IMR-90 (cell line): ENCODE data around the gene PCYOX1L. TPM values are rescaled to one million over a fixed set of nuclear protein-coding genes. Genes with fewer than 3 reads are reported as not detected.

ENCODE experiments used
- ATAC-seq: fragments of 200-7000 bp; cut with Tn5 transposase; 2 replicates; pipeline ENCODE4 v1.9.1; 2020; ENCODE audit warnings: low read depth, mild to moderate bottlenecking, moderate library complexity
- BruUV-seq: library from RNA; stranded (reverse); fragments of 400-500 nt; replicated peaks from 2 replicates; lab custom pipeline; 2021; lab: Mats Ljungman, UMichigan
- CTCF ChIA-PET: fragments of 300-600 bp; formaldehyde crosslinking; extraction: SDS; loops from one replicate; lab custom pipeline; 2021; ENCODE audit warnings: antibody characterized with exemption; lab: Yijun Ruan, JAX
- POLR2A ChIA-PET: fragments of 300-600 bp; sonication (Branson Sonifier 250); formaldehyde crosslinking; loops from one replicate; lab custom pipeline; 2022; ENCODE audit warnings: antibody characterized with exemption; ENCODE audit not compliant: unreplicated experiment; lab: Charles Lee
- DNase-seq: peaks from one replicate; pipeline ENCODE4 v3.0.0; 2013
- H2AFZ ChIP-seq: replicated peaks from 2 replicates; pipeline ENCODE3; 2013; ENCODE audit warnings: low read length, mild to moderate bottlenecking; ENCODE audit not compliant: poor library complexity
- H2AK5ac ChIP-seq: 2 replicates; pipeline ENCODE4 v1.6.1; 2013; ENCODE audit warnings: low read depth, low read length, inconsistent platforms
- H2AK9ac ChIP-seq: replicated peaks from 2 replicates; pipeline ENCODE3; 2013; ENCODE audit warnings: mild to moderate bottlenecking, low read depth, low read length, moderate library complexity; ENCODE audit not compliant: poor library complexity
- H2BK120ac ChIP-seq: 2 replicates; pipeline ENCODE4 v1.6.1; 2013; ENCODE audit warnings: low read depth, low read length, inconsistent platforms
- H2BK15ac ChIP-seq: 3 replicates; pipeline ENCODE4 v1.6.1; 2013; ENCODE audit warnings: low read depth, low read length, inconsistent platforms
- H2BK20ac ChIP-seq: 2 replicates; pipeline ENCODE4 v1.6.1; 2013; ENCODE audit warnings: low read depth, mild to moderate bottlenecking, inconsistent platforms, low read length, moderate library complexity
- H2BK5ac ChIP-seq: 2 replicates; pipeline ENCODE4 v1.6.1; 2013; ENCODE audit warnings: mild to moderate bottlenecking, low read depth, low read length, inconsistent platforms; ENCODE audit not compliant: poor library complexity, severe bottlenecking
- H3K14ac ChIP-seq: replicated peaks from 2 replicates; pipeline ENCODE4 v1.6.1; 2013; ENCODE audit warnings: low read depth, low read length, inconsistent platforms
- H3K18ac ChIP-seq: 2 replicates; pipeline ENCODE4 v1.6.1; 2013; ENCODE audit warnings: low read depth, low read length, control low read depth
- H3K23ac ChIP-seq: 2 replicates; pipeline ENCODE4 v1.6.1; 2013; ENCODE audit warnings: low read depth, low read length, inconsistent platforms
- H3K27ac ChIP-seq: 2 replicates; pipeline ENCODE4 v1.5.1; 2013; ENCODE audit warnings: mild to moderate bottlenecking, control low read depth, low read length; ENCODE audit not compliant: insufficient read depth
- H3K27me3 ChIP-seq: 2 replicates; pipeline ENCODE4 v1.6.1; 2013; ENCODE audit warnings: low read length; ENCODE audit not compliant: control insufficient read depth, insufficient read depth
- H3K36me3 ChIP-seq: 2 replicates; pipeline ENCODE4 v1.6.1; 2013; ENCODE audit warnings: low read length, mixed read lengths; ENCODE audit not compliant: control insufficient read depth, insufficient read depth
- H3K4ac ChIP-seq: 2 replicates; pipeline ENCODE4 v1.6.1; 2013; ENCODE audit warnings: low read depth, low read length, inconsistent platforms
- H3K4me1 ChIP-seq: 2 replicates; pipeline ENCODE4 v1.6.1; 2013; ENCODE audit warnings: low read length, mixed read lengths; ENCODE audit not compliant: control insufficient read depth, insufficient read depth
- H3K4me2 ChIP-seq: 2 replicates; pipeline ENCODE4 v1.6.1; 2013; ENCODE audit warnings: low read depth, mild to moderate bottlenecking, control low read depth, low read length, moderate library complexity
- H3K4me3 ChIP-seq: 2 replicates; pipeline ENCODE4 v1.5.1; 2013; ENCODE audit warnings: low read depth, mild to moderate bottlenecking, control low read depth, low read length, moderate library complexity; ENCODE audit not compliant: insufficient read depth
- H3K56ac ChIP-seq: 2 replicates; pipeline ENCODE4 v1.6.1; 2013; ENCODE audit warnings: low read length, inconsistent platforms; ENCODE audit not compliant: insufficient read depth; ENCODE audit errors: extremely low read depth
- H3K79me1 ChIP-seq, 2 experiments: 2 replicates each; pipeline ENCODE4 v1.6.1; 2013; ENCODE audit warnings: low read length in 2 of 2, inconsistent platforms in 1 of 2, low read depth in 1 of 2
- H3K9ac ChIP-seq: 2 replicates; pipeline ENCODE4 v1.6.1; 2013; ENCODE audit warnings: low read depth, low read length, control low read depth
- H3K9me1 ChIP-seq: 2 replicates; pipeline ENCODE4 v1.6.1; 2013; ENCODE audit warnings: low read length, inconsistent platforms; ENCODE audit not compliant: insufficient read depth
- H3K9me3 ChIP-seq: 2 replicates; pipeline ENCODE4 v1.6.1; 2013; ENCODE audit warnings: low read length; ENCODE audit not compliant: control insufficient read depth, insufficient read depth
- H4K20me1 ChIP-seq: 2 replicates; pipeline ENCODE4 v1.6.1; 2013; ENCODE audit warnings: low read length, inconsistent platforms; ENCODE audit not compliant: insufficient read depth
- H4K5ac ChIP-seq: 2 replicates; pipeline ENCODE4 v1.6.1; 2013; ENCODE audit warnings: mild to moderate bottlenecking, low read depth, low read length, control low read depth
- H4K8ac ChIP-seq, 2 experiments: 2 replicates each; pipeline ENCODE4 v1.6.1; 2013; ENCODE audit warnings: low read depth in 2 of 2, low read length in 2 of 2, control low read depth in 1 of 2, inconsistent platforms in 1 of 2
- H4K91ac ChIP-seq: 2 replicates; pipeline ENCODE4 v1.6.1; 2013; ENCODE audit warnings: low read depth, low read length, inconsistent platforms; ENCODE audit not compliant: insufficient read depth
- CHD1 ChIP-seq: IDR thresholded peaks from 2 replicates; pipeline ENCODE4 v1.6.1; 2012; ENCODE audit warnings: low read depth, low read length, improper control_type of control experiment
- FOS ChIP-seq: fragments of 150-350 bp; IDR thresholded peaks from 2 replicates; pipeline ENCODE4 v1.6.1; 2016; ENCODE audit warnings: low read depth, low read length
- MAFK ChIP-seq: IDR thresholded peaks from 2 replicates; pipeline ENCODE4 v1.6.1; 2012; ENCODE audit warnings: low read depth, low read length, improper control_type of control experiment
- MXI1 ChIP-seq: IDR thresholded peaks from 2 replicates; pipeline ENCODE4 v1.6.1; 2012; ENCODE audit warnings: low read depth, mild to moderate bottlenecking, low read length, moderate library complexity, borderline replicate concordance
- NFE2L2 ChIP-seq: fragments of 150-350 bp; IDR thresholded peaks from 2 replicates; pipeline ENCODE4 v1.6.1; 2016; ENCODE audit warnings: low read depth, mild to moderate bottlenecking, low read length
- POLR2A ChIP-seq: IDR thresholded peaks from 2 replicates; pipeline ENCODE4 v1.6.1; 2012; ENCODE audit warnings: mild to moderate bottlenecking, low read depth, low read length
- RAD21 ChIP-seq: IDR thresholded peaks from 2 replicates; pipeline ENCODE4 v1.6.1; 2012; ENCODE audit warnings: low read length, improper control_type of control experiment
- RCOR1 ChIP-seq: IDR thresholded peaks from 2 replicates; pipeline ENCODE4 v1.6.1; 2012; ENCODE audit warnings: mild to moderate bottlenecking, low read length, improper control_type of control experiment; ENCODE audit not compliant: insufficient replicate concordance
- RFX5 ChIP-seq: IDR thresholded peaks from 2 replicates; pipeline ENCODE4 v1.8.0; 2012; ENCODE audit warnings: low read depth, mild to moderate bottlenecking, low read length, moderate library complexity
- SMC3 ChIP-seq: fragments of 150-350 bp; IDR thresholded peaks from 2 replicates; pipeline ENCODE4 v1.6.1; 2016; ENCODE audit warnings: low read depth, mild to moderate bottlenecking, antibody characterized with exemption, low read length, moderate library complexity
- WGBS, 2 experiments: methylation state at CpG; one replicate each; pipeline versions ENCODE4 v1.1.5 to v1.1.7; 2013; ENCODE audit warnings: missing lambda C conversion rate in 2 of 2; ENCODE audit not compliant: insufficient read length in 1 of 2; ENCODE audit errors: extremely low coverage in 2 of 2; 5-methylcytosine and 5-hydroxymethylcytosine counted together
- dilution Hi-C: fragments of 300-500 bp; cut with HindIII; formaldehyde crosslinking; loops from one replicate; pipeline ENCODE4 v1.14.3; 2018; ENCODE audit warnings: low sequenced_read_pairs; ENCODE audit not compliant: unreplicated experiment
- in situ Hi-C: fragments of 300-500 bp; cut with MboI; formaldehyde crosslinking; loops from 3 replicates; pipeline ENCODE4 v1.14.3; 2019; ENCODE audit warnings: low sequenced_read_pairs, inconsistent platforms, mixed read lengths
- intact Hi-C: fragments of 100-400 bp; cut with micrococcal nuclease; formaldehyde crosslinking; loops from 2 replicates; pipeline ENCODE4 v1.10.0; 2022
- polyA plus RNA-seq, 3 experiments: library from polyadenylated mRNA; depleted of rRNA; stranded (reverse); fragments of >200 nt; gene quantifications; 2 replicates each; pipeline ENCODE4 v1.2.3, GENCODE V29; 2012; ENCODE audit warnings: low replicate concordance in 1 of 3
- total RNA-seq: library from RNA; depleted of rRNA; stranded (reverse); fragments of >200 nt; gene quantifications from 2 replicates; pipeline ENCODE4 v1.2.3, GENCODE V29; 2012
- TF ChIP-seq, protein P1 (sequence below): fragments of 150-350 bp; IDR thresholded peaks from 2 replicates; pipeline ENCODE4 v1.6.1; 2016; ENCODE audit warnings: low read depth, mild to moderate bottlenecking, low read length, moderate library complexity, borderline replicate concordance
- TF ChIP-seq, protein P2 (sequence below): fragments of 150-350 bp; IDR thresholded peaks from 2 replicates; pipeline ENCODE4 v1.6.1; 2017; ENCODE audit warnings: mild to moderate bottlenecking, antibody characterized with exemption, low read length, low read depth

PCYOX1L gene
- total and polyA plus RNA-seq, 2 of the 4 experiments (the other 2 are of a cell fraction), result 7.0 to 14.3 TPM

DNA sequence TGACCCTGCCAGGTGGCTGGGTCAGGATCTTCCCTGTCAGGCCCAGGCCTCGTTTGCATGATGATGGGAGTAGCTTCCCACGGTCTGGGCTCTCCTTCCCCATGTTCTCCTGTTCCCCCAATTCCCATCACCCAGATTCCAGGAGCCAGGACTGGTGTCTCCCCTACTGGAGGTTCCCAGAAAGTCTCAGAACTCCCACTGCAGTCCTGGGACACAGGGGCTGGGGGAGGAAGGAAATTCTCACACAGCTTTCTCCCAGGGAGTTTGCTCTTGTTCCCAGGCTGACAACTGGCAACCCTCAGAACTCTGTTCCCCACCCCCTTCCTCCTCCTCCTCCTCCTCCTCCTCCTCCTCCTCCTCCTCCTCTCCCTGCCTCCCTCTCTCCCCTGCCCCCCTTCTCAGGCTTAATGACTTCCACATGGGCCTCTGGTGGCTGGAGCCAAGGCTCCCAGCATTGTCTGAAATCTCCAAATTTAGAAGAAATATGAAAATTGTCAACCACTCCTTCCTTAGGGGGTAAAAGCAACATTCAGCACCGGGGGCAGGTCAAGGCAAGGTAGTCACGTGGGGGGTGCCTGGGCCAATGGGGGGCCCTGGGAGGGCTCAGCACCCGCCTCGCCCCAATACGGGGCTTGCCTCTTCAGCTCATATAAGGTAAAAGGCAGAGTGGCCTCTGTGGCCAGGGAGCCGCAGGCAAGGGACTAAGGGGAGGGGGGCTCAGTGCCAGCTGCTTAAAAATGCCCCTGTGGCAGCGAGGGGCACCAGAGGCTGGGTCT, 48.5 kb downstream of the PCYOX1L start (continued):
- TF ChIP-seq RCOR1 (no peak), MAFK (no peak)

DNA sequence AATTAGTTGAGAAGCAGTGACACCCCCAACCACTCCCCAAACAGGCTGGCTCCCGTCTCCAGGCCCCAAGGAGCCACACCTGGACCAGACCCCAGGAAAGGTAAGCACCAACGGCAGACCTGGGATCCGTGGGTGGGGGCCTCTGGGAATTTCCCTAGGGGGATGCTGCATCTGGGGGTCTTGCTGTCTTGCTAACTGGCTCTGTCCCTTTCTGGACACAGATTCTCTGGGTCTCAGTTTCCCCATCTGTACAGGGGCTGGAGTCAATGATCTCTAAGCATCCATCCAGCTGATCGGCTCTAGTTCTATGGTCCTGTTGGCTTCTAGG, 49.1 kb downstream of the PCYOX1L start:
- peaks cover 12% of the 10 kb centered on the region for H3K9me1 ChIP-seq
- peak overlapping the region; percentile 99 for H3K9ac ChIP-seq
- H3K23ac ChIP-seq, result peak overlapping the region; percentile 98
- peak overlapping the region; percentile 92 for H2BK5ac ChIP-seq
- H3K36me3 ChIP-seq, result peaks cover 36% of the 10 kb centered on the region
- peaks cover 32% of the 10 kb centered on the region for H3K4me1 ChIP-seq
- ChIA-PET CTCF (interaction anchor here (1.2 to 2.0 kb wide), 3 partner anchors 17 to 25 kb away, joined by 3 to 6 read pairs (median 4); no protein-coding TSS in a partner anchor), POLR2A (interaction anchor here (0.5 to 2.5 kb wide), 8 partner anchors 10 to 1080 kb away, joined by 3 to 42 read pairs (median 4); no protein-coding TSS in a partner anchor)
- H3K27me3 ChIP-seq, result no peaks in the 10 kb centered on the region
- H2BK20ac ChIP-seq, result peak overlapping the region; percentile 40
- peak overlapping the region; percentile 85 for H3K4me2 ChIP-seq
- H2AFZ ChIP-seq, result peak overlapping the region; percentile 81
- H3K9me3 ChIP-seq, result no peaks in the 10 kb centered on the region
- H4K5ac ChIP-seq, result peak overlapping the region; percentile 50
- peak overlapping the region; percentile 63 for H3K4me3 ChIP-seq
- DNase-seq (no peak), ATAC-seq (no peak)
- peak overlapping the region; percentile 94 to 95 for H4K8ac ChIP-seq
- peak overlapping the region; percentile 99 for H2AK5ac ChIP-seq
- H3K56ac ChIP-seq, result peak overlapping the region; percentile 96
- peak overlapping the region; percentile 89 for H3K27ac ChIP-seq
- dilution Hi-C loops (no loop called here), in situ Hi-C loops (no loop called here), intact Hi-C loops (loop anchor here (2.0 kb wide), 1 partner anchor 16 kb away; no protein-coding TSS in a partner anchor)
- H4K20me1 ChIP-seq, result peaks cover 56% of the 10 kb centered on the region
- TSS peak; percentile 26 for BruUV-seq
- peak overlapping the region; percentile 83 for H2AK9ac ChIP-seq
- peak overlapping the region; percentile 76 for H2BK120ac ChIP-seq
- H3K18ac ChIP-seq, result peak overlapping the region; percentile 73
- peak overlapping the region; percentile 97 for H3K4ac ChIP-seq
- peak overlapping the region; percentile 94 for H2BK15ac ChIP-seq
- peaks cover 7 to 55% of the 10 kb centered on the region in 2 experiments; a peak in 3 of 4 replicates for H3K79me1 ChIP-seq
- WGBS, 2 experiments, result no CpG with 5 or more reads among the region's 4 CpGs
- peak overlapping the region; percentile 98 for H4K91ac ChIP-seq
- peak overlapping the region; percentile 98 for H3K14ac ChIP-seq
- TF ChIP-seq RAD21, result no peak
- no peak for TF ChIP-seq FOS
- no peak for TF ChIP-seq NFE2L2
- no peak; the same call in 1 of the 2 replicates for TF ChIP-seq CHD1
- TF ChIP-seq, protein P1, sequence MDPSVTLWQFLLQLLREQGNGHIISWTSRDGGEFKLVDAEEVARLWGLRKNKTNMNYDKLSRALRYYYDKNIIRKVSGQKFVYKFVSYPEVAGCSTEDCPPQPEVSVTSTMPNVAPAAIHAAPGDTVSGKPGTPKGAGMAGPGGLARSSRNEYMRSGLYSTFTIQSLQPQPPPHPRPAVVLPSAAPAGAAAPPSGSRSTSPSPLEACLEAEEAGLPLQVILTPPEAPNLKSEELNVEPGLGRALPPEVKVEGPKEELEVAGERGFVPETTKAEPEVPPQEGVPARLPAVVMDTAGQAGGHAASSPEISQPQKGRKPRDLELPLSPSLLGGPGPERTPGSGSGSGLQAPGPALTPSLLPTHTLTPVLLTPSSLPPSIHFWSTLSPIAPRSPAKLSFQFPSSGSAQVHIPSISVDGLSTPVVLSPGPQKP, result no peak
- no peak for TF ChIP-seq SMC3
- no peak for TF ChIP-seq MAFK
- TF ChIP-seq POLR2A, result no peak
- TF ChIP-seq MXI1, result no peak
- TF ChIP-seq RFX5, result no peak
- TF ChIP-seq, protein P2, sequence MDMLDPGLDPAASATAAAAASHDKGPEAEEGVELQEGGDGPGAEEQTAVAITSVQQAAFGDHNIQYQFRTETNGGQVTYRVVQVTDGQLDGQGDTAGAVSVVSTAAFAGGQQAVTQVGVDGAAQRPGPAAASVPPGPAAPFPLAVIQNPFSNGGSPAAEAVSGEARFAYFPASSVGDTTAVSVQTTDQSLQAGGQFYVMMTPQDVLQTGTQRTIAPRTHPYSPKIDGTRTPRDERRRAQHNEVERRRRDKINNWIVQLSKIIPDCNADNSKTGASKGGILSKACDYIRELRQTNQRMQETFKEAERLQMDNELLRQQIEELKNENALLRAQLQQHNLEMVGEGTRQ, result no peak
